Heart left ventricle (tissue), 13 donors: ENCODE results near the gene SYNPO.

Source experiments
- CTCF ChIP-seq, 12 donors: fragments of 200-600 bp; sonication (generic) in 4 of 12; IDR thresholded peaks; one replicate each; pipeline versions ENCODE4 v1.5.0 to v1.8.0; 2018 to 2022; ENCODE audit warnings: antibody characterized with exemption in 12 of 12, mild to moderate bottlenecking in 5 of 12
- POLR2A ChIP-seq, 2 donors: fragments of 450-650 bp; IDR thresholded peaks; one replicate each; pipeline ENCODE4 v1.6.1; 2017; ENCODE audit warnings: antibody characterized with exemption in 2 of 2, mild to moderate bottlenecking in 2 of 2, moderate library complexity in 2 of 2
- donor health status: ischemic (EF 13 %, LVEDD 7.1; RV severe dilation, severe dysfunction).
- donor health status: DM: no; HTN: yes; CAD: no.
- donor health status: DM: no; HTN: no; CAD: no.
- donor health status: ischemic (EF 25% LVEDD 6.9; RV normal size, moderate dysfunction).
- donor health status: ischemic (EF 25% LVEDD 5.7; RV mildly dilated, moderate dysfunction).
- donor health status: ischemic (EF 35%, LVEDD 5.7; RV mildly dilated, moderate dysfunction).
- donor health status: nonischemic (EF 11% LVEDD 7.7; RV severe dilation, severe dysfunction).
- donor health status: DM: yes; HTN: yes; CAD: no.
- donor health status: PGD.
- donor health status: ischemic (EF 29% LVEDD 5.4; RV normal size, mild dysfunction).
- donor health status: nonischemic (EF 23%, LVEDD 6.1; RV moderate dilation, normal function).

DNA sequence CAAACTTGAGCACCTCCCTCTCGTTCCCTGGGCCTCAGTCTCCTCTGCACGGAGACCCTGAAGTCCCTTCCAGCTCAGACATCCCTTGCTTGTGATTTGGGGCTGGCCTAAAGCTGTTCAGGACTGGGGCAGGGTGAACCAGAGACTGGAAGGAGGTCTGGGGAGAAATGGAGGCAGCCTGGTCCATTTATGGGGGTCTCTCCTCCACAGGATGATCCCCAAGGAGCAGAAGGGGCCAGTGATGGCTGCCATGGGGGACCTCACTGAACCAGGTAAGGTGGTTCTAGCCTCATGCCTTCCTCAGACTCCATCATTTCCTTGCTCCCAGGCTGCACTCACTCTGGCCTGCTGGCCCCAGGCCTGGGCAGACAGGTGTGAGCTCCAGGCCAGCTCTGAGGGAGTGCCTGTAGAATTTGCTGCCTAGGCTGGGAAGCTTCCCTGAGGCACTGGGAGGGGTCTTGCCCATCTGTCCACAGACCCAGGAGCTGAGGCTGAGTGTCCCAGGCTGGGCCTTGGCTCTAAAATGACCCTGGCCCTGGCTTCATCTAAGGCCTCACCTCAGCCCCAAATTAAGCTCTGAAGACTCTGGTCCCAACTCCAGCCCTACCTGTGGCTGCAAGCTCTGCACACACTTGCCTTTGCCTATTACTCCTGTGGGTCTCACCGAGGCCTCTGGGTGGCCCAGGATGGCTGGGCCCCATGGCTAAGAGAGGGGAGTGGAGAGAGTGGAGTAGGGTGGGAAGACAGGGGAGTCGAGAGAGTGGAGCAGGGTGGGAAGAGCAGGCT lies 22.5 kb downstream of the SYNPO start:
- TF ChIP-seq POLR2A (IDR thresholded peaks at IDR 0.05) = no peak
- TF ChIP-seq CTCF (IDR thresholded peaks at IDR 0.05) = no peak
